ENCODE measurements around the gene SPRING1.

Gene SPRING1

DNA sequence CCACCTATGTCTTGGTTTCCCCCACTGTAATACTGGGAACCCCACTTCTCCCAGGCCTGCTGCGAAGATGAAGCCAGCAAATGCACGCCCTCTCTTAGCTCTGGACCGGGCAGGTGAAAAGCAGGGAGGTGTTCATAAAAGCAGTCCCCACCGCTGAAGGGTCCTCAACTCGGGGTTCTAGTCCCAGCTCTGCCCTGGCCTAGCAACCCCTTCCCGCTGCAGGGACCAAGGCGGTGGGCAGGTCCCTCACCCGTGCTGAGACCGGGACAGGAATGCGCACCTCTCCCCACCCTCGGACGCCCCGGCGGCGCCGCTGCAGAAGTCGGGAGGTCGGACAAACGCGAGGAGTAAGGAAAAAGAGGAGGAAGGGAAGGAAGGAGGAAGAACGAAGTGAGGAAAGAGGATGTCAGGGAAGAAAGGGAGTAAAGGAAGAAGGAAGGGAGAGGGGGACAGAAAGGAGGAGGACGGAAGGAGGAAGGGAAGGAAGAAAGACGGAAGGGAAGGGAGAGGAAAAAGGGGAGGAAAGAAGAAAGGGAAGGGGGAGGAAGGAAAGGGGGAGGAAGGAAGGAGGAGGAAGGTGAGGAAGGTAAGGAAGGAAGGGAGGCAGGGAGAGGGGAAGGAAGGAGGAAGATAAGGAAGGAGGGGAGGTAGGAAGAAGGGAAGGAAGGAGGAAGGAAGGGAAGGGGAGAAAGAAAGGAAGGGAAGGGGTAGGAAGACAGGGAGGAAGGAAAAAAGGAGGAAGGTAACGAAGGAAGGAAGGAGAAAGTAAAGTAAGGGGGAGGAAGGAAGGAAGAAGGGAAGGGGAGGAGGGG lies 701 bp downstream of the SPRING1 start:
- no peak for DNase-seq

DNA sequence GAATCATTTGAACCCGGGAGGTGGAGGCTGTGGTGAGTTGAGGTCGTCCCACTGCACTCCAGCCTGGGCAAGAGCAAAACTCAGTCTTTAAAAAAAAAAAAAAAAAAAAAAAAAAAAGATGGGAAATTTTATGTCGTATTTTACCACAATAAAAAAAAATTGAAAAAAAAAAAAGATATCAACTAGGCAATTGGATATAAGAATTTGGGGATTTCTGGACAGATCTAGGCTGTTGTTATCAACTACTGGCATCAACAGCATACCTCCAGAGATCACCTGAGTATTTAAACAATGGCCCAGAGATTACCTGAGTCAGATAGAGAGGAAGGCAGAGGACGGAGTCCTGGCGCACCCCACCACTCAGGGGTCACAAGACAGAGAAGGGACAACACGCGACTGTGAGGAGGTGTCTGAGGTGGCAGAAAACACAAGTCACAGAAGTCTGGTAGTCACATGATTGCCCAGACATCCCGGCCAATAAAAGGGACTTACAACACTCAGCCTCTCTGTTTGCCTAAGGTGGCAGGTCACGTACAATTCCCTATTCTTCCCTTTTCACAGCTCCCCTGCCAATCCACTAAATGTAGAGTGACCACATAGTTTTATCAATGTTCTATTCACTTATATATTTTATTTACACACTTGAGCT lies 1.8 kb downstream of the SPRING1 start:
- no peak for DNase-seq

DNA sequence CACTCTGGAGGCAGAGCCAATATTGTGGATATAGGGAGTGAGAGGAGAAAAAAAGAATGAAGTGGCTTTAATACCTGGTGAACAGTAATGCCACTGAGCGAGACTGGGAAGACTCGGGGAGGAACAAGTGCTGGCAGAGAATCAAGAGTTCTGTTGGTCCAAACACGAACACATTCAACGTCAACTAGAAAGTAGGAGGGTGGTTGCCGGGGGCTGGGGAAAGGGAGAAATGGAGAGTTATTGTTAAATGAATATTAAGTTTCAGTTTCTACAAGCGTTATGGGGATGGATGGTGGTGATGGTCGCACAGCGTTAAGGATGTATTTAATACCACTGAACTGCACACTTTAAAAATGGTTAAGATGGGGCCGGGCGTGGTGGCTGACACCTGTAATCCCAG lies 2.8 kb downstream of the SPRING1 start:
- no peak for DNase-seq

DNA sequence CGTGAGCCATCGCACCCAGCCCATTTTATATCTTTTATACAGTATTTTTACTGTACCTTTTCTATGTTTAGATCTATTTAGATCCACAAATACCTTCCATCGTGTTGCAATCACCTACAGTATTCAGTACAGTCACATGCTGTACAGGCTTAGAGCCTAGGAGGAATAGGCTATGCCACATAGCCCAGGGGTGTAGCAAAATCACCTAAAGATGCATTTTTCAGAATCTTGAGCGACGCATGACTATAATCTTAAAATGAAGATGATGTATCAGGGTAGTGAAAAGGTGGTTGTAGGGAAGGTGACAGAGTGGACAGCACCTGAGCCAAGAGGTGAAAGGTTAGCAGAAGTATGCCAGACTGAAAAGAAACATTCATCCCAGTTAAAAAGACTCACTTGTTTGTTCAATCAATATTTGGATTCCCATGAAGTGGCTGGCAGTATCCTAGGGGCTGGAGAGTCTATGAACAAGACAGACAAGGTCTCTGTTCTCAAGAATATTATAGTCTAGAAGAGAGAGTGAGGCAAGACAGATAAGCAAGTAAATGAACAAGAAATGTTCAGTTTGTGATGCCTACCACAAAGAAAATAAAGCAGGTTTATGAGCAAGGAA lies 3.6 kb downstream of the SPRING1 start:
- DNase-seq, result no peak

DNA sequence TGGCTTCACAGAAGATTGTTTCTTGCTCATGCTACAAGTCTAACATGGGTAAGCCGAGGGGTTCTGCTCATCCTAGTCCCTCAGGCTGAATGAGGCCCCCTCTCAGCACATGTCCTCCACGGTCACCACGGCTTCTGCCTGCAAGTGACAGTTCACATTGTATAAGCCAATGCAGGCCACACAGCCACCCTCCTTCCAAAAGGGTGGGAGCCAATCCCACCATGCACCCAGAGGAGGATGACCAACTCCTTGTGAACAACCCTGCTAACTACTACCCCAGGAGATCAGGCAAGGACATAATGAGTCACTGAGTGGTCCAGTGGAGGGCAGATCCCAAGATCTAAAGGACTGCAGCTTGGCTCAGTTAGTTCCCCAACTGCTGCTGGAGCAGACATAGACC lies 6.1 kb downstream of the SPRING1 start:
- no peak for DNase-seq

DNA sequence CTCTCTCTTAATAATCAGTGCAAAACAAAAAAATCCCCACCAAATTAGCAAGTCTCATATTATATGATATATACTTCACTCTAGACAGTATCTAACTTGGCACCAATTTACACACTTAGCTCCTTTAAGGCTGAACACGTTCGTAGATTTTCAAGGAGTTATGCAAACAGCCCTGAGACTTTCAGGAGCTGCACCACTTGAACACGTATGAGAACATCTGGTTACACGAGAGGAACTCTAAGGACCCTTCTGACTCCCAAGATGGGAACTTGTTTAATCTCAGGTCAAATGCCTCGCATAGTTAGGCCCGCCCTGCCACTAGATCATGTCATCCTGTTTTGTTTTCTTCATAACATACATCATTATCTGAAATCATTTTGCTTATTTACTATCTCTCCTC lies 10.0 kb downstream of the SPRING1 start:
- DNase-seq, result no peak

DNA sequence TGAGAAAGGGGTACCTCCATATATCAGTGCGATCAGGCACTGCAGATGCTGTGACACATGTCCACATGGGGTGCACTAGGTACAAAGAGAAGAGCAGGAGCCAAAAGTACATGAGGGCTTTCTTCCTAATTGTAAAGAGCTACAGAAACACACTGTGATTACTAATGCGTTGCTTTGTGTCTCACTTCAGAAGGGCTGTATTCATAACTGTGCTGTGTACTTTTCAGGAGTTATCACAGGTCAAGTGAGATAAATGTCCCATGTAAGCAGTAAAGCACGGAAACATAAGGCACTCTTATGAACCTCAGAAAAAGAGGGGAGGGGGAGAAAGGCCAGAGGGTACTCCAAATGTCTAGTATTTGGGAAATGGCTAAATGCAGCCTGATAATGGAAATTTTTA lies 10.6 kb downstream of the SPRING1 start:
- no peak for DNase-seq

DNA sequence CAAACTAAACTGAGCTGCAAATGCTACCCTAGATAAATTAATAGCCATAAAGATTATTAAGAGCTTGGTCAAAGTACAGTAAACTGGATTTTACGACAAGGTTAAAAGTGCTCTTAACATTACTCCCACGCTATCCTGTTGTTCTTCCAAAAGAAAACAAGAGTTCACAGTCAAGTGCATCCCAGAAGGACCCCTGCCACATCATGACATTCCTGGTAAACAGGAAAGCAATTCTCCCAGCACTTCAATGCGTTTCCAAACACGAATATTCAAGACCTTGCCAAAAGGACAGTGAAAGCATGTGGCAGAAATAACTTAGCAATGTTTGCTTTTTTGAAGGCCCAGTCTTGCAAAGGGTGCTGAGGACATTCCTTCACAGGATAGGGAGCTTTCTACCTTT lies 11.2 kb downstream of the SPRING1 start:
- DNase-seq, result no peak

DNA sequence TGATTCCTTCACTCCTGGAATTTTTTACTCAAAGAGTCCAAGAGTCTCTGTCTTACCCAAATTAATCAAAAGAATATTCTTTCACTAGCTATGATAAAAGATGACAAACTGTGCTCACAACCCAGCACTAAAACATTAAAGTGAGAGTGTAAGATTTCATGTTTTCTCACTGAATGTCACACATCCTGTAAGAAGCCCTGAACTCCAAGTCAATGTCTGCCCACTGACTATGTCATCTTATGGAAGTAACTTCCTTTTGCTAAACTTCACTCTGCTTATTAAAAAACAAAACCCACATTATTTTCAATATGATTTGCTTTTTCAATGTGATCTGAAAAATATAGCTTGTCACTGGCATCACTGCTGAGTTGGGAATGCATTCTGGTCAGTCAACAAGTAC lies 15.6 kb downstream of the SPRING1 start:
- no peak for DNase-seq

DNA sequence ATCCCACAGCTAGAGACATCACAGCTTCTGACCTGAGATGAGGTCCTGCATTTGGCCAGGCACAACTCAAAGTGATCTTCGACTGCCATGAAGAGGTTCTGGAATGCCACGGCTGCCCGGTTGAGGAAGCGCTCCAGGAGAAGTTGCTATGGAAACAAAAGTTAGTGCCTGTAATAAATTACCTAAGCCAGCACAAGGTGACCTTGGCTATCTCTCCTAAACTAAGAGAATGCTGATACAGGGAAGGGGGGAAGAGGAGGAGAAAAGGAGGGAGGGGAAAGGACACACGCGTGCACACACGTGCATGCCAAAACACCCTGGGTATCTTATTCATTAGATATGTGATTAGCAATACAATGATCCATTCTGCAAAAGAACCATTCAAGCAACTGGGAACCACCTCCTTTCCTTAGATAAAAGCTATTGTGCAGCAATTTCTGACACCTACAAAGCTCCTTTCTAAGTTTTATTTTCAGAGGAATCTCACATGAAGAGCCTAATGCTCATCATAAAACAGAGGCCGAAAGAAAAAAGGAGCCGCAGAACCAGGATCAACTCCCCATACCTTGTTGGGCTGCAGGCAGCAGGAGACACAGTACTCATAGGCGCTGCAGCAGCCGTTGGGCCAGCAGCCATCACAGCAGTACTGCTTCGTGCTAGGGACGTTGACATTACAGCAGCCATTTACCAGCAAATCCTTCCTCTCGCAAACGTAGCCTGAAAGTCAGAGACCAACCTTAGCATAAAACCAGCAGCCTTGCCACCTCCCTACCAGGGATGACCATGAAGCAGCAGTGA lies 17.9 kb downstream of the SPRING1 start:
- DNase-seq, result no peak

DNA sequence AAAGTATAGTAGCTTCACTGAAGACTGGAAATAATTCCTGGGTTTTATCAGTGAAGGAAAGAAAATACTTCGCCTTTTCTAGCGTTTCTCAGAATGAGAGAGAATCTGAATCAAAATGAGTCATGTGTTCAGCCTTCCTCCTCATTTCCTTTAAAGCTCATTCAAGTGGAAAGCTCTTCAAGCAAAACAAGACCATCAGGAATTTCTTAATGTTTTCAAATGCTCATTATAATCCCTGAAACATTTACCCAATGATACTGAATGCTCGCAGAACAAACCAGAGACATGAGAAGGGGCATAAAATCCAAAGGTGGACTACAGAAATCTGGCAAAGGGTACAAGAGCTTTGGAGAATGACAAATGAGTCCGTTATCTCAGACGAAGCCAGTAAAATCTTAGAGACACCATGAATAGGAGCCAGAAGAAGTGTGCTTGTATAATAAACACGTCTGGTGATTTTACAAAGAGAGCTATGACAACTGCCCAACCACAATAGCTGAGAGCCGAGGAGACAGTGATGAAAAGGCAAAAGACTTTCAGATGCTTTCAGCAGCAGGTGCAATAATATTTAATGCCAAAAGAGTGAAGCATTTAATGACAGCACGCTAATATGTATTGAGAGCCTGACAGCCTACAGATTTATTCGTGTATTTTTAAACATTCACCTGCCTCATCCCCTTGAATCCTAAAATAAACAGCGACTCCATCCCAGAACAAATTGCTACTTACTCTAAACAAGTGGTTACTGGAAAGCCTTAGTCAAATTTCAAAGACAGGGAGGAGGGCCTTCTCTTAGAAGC lies 19.0 kb downstream of the SPRING1 start:
- no peak for DNase-seq

DNA sequence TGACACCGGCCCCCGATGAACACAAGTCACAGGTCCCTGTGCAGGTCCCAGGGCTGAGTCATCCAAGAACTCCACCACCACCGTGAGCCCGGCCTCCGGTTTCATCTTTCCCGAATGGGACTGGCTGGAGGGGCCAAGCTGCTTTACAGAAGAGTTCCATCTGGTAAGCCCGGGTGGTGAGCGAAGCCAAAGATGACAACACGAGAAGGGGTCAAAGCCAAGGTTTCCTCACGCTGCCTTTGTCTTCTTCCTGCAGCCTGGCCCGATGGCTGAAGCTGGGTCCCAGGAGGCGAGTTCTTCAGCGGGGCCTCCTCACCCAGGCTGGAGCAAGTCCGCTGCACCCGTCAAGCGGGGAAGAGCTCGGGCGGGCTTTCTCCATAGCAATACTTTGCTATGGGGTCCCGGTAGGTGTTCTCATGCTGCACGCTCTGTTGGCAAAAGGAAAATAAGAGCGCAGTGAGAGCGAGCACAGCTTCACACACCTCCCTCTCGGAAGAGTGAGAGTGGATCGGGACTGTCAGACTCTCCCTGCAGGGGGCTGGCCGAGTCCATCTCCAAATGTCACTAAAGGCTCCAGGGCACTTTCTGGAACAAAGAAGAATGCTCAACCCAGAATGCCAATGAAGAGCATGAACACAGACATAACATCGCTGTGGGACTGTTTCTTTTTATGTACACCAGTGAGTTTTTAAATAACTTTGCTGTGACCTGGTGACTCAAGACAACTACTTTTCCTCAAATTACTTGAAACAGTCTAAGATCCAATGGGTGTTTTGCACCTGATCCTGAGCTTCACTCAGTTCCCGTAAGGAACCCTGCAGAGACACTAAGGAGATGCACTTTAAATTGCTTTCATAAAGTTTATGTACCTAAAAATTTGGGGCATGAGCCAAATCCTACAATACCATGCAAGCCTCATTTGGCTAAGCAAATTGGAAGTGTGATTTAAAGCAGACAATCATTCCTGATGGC lies 20.1 kb downstream of the SPRING1 start:
- DNase-seq, result no peak

DNA sequence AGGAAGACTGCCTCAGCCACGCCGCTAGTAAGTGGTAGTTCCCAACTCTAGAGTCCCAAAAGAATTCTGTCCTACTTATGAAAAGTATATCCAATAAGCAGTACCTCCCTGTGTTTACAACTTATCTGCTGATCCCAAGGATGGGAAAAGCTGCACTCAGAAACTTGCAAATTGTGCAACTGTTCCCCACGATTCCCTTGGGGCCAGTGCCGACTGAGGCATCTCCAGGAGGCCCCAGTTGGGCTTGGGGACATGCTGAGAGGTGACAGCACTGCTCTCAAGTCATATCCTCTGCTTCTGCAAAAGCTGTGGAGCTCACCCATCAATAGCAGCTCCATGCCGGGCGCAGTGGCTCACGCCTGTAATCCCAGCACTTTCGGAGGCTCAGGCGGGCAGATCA lies 23.7 kb downstream of the SPRING1 start:
- no peak for DNase-seq

DNA sequence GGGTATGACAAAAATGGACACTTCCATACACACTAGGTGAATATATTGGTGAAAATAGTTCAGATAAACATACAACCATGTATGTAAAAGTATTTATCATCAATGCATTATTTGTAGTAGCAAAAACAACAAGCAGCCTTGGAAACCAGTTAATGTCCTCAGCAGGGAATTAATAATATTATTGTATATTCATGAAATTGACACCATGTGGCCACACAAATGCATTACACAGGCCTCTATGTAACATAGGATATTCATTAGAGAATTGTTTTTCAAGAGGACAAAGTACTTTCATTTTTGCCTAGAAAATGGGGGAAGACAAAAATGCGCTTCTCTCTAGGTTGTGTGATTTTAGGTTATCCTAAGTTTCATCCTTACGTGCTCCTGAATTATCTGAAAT lies 24.3 kb downstream of the SPRING1 start:
- DNase-seq, result no peak

DNA sequence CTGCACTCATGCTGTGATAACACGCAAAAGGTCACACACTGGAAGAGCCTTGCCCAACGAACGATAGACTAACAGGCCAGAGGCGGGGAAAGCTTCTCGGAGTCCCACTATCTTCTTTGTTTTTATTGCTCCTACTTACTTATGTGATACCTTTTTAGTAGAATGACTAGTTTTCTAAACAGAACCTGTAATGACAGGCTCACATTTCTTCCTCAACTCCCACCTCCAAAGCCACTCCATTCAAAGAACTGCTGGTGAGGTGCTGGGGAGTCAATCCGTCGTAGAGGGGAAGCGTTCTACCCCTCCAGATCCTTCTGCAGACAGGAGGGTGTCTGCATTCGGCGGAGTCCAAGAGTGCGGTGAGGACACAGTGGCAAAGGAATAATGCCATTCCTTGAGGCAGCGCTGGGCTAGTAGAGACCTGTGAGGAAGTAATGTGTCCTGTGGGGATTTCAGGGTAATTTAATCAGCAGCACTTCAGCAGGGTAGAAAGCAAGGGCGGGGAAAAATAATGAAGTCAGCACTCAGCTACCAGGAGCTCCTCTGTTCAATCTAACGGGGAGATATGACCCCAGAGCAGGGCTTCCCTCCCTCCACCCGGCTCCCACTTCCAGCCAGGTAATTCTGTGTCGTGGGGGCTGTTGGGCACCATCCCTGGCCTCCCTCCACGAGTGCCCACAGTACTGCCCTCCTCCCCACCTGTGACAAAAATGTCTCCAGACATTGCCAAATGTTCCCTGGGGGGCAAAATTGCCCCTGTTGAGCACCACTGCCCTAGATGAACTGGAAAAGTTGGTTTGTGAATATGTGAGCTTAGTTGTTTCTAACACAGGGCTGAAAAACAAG lies 25.2 kb downstream of the SPRING1 start:
- DNase-seq, result no peak

DNA sequence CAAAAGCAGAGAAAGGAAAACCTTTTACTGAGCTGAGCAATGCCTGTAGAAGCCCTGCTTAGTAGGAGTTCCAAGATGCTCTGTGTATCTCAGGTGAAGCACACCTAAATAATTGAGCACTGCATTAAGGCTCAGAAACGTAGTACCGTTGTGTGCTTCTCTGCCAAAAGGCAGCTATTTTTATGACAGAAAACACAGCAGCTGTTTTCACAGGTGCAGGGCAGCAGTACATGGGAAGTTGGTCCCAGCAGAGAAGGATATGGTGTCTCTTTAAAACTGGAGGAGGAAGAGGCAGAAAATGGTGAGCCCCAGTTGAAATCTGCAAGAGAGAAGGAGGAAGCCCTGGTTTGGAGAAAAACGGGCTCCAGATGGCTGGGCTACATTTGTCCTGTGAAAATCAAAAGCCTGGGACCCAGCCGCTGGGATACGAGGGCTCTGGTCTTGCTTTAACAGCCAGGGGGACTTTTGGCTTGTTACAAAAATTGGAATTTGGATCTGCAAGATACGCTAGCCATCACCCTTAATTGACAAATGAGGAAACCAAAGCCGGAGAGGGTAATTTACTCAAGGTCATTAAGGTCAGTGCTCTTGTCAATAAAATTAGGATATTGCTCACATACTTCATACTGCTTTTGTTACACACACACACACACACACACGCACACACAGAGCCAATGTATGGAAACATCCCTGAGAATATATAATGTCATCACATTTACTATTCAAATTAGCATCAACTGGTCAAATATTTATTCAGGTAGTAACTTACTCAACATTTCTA lies 27.3 kb downstream of the SPRING1 start:
- no peak for DNase-seq

DNA sequence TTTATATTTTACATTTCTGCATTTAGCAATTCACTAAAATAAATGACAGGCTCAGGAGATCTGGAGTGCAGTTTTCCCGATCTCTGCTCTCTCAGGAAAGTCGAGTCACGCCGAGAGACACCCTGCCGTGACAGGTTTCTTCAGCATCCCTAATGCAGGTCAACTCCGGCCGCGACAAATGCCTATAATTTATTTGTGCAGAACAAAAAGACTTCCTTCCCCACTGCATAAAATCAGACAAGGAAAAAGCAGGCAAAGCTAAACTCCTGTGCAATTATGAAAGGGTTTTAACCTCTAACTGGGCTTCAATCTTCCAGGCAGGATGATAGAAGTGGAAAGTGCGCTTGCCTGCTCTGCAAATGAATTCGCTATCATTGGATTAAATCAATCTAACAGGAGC lies 28.1 kb downstream of the SPRING1 start:
- DNase-seq, result no peak

DNA sequence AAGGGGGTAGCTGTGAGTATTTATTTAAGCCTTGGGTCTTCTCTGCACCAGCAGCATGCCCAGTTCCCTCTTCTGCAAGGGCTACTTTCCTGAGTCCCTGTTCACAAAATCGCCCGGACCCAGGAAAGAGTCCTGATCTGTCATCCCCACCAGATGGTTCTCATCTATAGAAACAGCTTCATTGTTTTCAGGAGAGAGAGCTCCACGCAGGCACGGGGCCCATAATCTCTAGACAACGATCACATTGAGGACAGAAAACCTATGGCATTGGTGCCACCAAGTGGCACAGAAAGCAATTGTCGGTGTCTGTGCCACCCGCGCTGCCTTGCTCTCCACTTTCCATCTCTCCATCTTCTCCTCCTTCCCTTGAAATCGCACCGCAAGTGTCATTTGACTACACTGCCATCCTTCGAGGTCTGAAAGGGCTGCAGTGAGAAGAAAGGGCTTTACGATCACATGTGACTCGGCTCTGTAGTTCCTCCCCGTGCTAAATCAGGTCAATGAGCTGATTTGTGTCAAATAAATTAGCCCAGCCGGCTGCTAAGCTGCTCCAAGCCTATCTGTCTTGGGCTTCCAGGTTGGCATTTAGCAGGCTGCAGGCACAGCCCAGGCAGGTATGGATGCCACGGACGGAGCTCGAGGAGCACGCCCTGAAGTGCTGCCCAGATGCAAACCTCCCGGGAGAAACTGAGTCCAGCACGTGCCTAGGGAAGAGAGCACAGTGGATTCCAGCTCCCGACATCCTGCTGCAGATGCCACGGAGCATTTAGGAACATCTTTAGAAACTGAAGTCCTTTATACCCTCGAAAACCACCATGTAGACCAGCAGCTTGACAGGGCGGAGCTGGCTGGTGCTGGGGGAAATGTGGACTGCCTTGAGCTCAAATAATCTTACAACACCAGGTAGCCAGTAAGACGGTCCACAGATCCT lies 28.8 kb downstream of the SPRING1 start:
- peak; percentile 45 to 47 for DNase-seq
